MM.1S (cell line): Measurements from ENCODE around the gene CDH5.

ENCODE experiments used
- DNase-seq: peaks from one replicate; pipeline ENCODE4 v3.0.0-alpha.2; 2015
- H2AFZ ChIP-seq: fragments of 300-600 bp; sonication (generic); 2 replicates; pipeline ENCODE4 v1.6.0; 2016; ENCODE audit warnings: antibody characterized with exemption, low read length
- H3F3A ChIP-seq: fragments of 300-600 bp; sonication (generic); 2 replicates; pipeline ENCODE4 v1.6.1; 2016; ENCODE audit warnings: mild to moderate bottlenecking, antibody characterized with exemption, low read length, moderate library complexity, mixed read lengths; ENCODE audit not compliant: insufficient read depth
- H3K27ac ChIP-seq: fragments of 300-600 bp; sonication (generic); 2 replicates; pipeline ENCODE4 v1.5.1; 2016; ENCODE audit warnings: mild to moderate bottlenecking, low read length
- H3K27me3 ChIP-seq: fragments of 300-600 bp; sonication (generic); replicated peaks from 2 replicates; pipeline ENCODE4 v1.6.0; 2016; ENCODE audit warnings: low read length; ENCODE audit not compliant: insufficient read depth
- H3K36me3 ChIP-seq: fragments of 300-600 bp; sonication (generic); replicated peaks from 2 replicates; pipeline ENCODE4 v1.6.1; 2016; ENCODE audit warnings: mild to moderate bottlenecking, low read length, mixed read lengths; ENCODE audit not compliant: insufficient read depth
- H3K4me1 ChIP-seq: fragments of 300-600 bp; sonication (generic); 2 replicates; pipeline ENCODE4 v1.6.1; 2016; ENCODE audit warnings: low read length, mixed read lengths
- H3K4me2 ChIP-seq: fragments of 300-600 bp; sonication (generic); 2 replicates; pipeline ENCODE4 v1.6.0; 2016; ENCODE audit warnings: low read depth, low read length
- H3K4me3 ChIP-seq: fragments of 300-600 bp; sonication (generic); 2 replicates; pipeline ENCODE4 v1.5.1; 2016; ENCODE audit warnings: low read length, mixed read lengths
- H3K79me2 ChIP-seq: fragments of 300-600 bp; sonication (generic); 2 replicates; pipeline ENCODE4 v1.6.1; 2016; ENCODE audit warnings: mixed run types, low read length, mixed read lengths
- H3K9ac ChIP-seq: fragments of 300-600 bp; sonication (generic); 2 replicates; pipeline ENCODE4 v1.6.1; 2016; ENCODE audit warnings: low read length, mixed read lengths
- H3K9me2 ChIP-seq: fragments of 300-600 bp; sonication (generic); replicated peaks from 2 replicates; pipeline ENCODE4 v1.6.1; 2016; ENCODE audit warnings: mild to moderate bottlenecking, low read length, mixed read lengths; ENCODE audit not compliant: insufficient read depth
- H3K9me3 ChIP-seq: fragments of 300-600 bp; sonication (generic); replicated peaks from 2 replicates; pipeline ENCODE4 v1.6.1; 2016; ENCODE audit warnings: mild to moderate bottlenecking, low read length, mixed read lengths; ENCODE audit not compliant: insufficient read depth
- H4K20me1 ChIP-seq: fragments of 300-600 bp; sonication (generic); 2 replicates; pipeline ENCODE4 v1.6.1; 2016; ENCODE audit warnings: mild to moderate bottlenecking, low read length, moderate library complexity, mixed read lengths; ENCODE audit not compliant: insufficient read depth
- EZH2 ChIP-seq: fragments of 300-600 bp; sonication (generic); optimal IDR thresholded peaks from 2 replicates; pipeline ENCODE3; 2017; ENCODE audit warnings: low read depth, mild to moderate bottlenecking, antibody characterized with exemption, low read length, mixed read lengths
- EZH2phosphoT487 ChIP-seq: fragments of 300-600 bp; sonication (generic); IDR thresholded peaks from 2 replicates; pipeline ENCODE4 v1.6.1; 2018; ENCODE audit warnings: antibody characterized with exemption, low read length
- TF ChIP-seq, protein P1 (sequence below): fragments of 300-600 bp; sonication (generic); IDR thresholded peaks from 2 replicates; pipeline ENCODE4 v1.5.1; 2016; ENCODE audit warnings: antibody characterized with exemption, low read length, mixed read lengths

Gene CDH5, protein sequence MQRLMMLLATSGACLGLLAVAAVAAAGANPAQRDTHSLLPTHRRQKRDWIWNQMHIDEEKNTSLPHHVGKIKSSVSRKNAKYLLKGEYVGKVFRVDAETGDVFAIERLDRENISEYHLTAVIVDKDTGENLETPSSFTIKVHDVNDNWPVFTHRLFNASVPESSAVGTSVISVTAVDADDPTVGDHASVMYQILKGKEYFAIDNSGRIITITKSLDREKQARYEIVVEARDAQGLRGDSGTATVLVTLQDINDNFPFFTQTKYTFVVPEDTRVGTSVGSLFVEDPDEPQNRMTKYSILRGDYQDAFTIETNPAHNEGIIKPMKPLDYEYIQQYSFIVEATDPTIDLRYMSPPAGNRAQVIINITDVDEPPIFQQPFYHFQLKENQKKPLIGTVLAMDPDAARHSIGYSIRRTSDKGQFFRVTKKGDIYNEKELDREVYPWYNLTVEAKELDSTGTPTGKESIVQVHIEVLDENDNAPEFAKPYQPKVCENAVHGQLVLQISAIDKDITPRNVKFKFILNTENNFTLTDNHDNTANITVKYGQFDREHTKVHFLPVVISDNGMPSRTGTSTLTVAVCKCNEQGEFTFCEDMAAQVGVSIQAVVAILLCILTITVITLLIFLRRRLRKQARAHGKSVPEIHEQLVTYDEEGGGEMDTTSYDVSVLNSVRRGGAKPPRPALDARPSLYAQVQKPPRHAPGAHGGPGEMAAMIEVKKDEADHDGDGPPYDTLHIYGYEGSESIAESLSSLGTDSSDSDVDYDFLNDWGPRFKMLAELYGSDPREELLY

DNA sequence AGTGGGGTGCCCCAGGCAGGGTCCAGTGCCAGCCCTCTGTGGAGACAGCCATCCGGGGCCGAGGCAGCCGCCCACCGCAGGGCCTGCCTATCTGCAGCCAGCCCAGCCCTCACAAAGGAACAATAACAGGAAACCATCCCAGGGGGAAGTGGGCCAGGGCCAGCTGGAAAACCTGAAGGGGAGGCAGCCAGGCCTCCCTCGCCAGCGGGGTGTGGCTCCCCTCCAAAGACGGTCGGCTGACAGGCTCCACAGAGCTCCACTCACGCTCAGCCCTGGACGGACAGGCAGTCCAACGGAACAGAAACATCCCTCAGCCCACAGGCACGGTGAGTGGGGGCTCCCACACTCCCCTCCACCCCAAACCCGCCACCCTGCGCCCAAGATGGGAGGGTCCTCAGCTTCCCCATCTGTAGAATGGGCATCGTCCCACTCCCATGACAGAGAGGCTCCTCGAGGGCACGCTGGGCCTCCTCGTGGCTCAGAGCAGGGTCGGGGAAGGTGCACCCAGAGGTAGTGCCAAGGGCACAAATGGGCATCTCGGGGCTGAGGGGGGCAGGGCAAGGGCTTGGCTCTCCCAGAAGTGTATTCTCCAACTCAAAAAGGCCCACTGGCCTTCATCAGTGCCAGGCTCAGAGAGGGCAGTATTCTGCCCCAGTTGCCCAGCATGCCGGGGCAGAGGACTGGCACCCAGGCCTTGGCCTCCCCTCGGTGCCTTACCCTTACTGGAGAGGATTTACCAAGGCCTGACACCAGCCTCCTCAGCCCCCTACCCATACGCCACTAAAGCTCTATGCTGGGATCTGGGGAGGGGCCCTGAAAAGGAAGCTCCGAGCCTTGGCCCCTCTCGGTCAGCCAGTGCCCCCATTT, at the start of gene CDH5:
Gene CDH5, plus strand, starts transcription at position 259 of the 867 bp plus-strand sequence. CDS start 12,647 bp downstream, outside the sequence.
- H3K27ac ChIP-seq: no peak within 1 kb of the TSS
- no peaks in the 10 kb centered on the region for H3K36me3 ChIP-seq
- no peak within 1 kb of the TSS for H3K4me2 ChIP-seq
- H2AFZ ChIP-seq: no peak within 1 kb of the TSS
- H3K9me2 ChIP-seq: no peaks in the 10 kb centered on the region
- H3K4me3 ChIP-seq: no peak within 1 kb of the TSS
- no peaks in the 10 kb centered on the region for H3K79me2 ChIP-seq
- H3K9ac ChIP-seq: no peak within 1 kb of the TSS
- TF ChIP-seq EZH2 (no peak), EZH2phosphoT487 (no peak)
- TF ChIP-seq, protein P1, sequence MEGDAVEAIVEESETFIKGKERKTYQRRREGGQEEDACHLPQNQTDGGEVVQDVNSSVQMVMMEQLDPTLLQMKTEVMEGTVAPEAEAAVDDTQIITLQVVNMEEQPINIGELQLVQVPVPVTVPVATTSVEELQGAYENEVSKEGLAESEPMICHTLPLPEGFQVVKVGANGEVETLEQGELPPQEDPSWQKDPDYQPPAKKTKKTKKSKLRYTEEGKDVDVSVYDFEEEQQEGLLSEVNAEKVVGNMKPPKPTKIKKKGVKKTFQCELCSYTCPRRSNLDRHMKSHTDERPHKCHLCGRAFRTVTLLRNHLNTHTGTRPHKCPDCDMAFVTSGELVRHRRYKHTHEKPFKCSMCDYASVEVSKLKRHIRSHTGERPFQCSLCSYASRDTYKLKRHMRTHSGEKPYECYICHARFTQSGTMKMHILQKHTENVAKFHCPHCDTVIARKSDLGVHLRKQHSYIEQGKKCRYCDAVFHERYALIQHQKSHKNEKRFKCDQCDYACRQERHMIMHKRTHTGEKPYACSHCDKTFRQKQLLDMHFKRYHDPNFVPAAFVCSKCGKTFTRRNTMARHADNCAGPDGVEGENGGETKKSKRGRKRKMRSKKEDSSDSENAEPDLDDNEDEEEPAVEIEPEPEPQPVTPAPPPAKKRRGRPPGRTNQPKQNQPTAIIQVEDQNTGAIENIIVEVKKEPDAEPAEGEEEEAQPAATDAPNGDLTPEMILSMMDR: no peak
- H3K4me1 ChIP-seq: no peaks in the 10 kb centered on the region
- H3F3A ChIP-seq: no peaks in the 10 kb centered on the region
- H3K27me3 ChIP-seq: peaks cover 26% of the 10 kb centered on the region
- no peaks in the 10 kb centered on the region for H3K9me3 ChIP-seq
- H4K20me1 ChIP-seq: no peaks in the 10 kb centered on the region
- no peak for DNase-seq

DNA sequence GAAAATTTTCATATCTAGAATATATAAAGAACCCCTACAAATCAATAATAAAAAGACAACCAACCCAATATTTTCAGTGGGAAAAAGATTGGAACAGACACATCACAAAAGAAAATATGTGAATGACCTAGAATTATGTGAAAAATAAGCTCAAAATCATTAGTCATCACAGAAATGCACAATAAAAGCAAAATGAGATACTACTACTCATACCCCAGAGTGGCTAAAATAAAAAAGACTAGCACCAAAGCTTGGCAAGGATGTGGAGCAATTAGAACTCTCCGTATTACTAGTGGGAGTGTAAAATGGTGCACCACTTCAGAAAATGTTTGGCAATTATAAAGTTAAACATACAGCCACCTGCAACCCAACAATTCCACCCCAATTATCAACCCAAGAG, 48.0 kb upstream of the CDH5 start:
- Histone ChIP-seq H3K27me3 (no peaks in the 10 kb centered on the region), H3K9me3 (no peaks in the 10 kb centered on the region)

DNA sequence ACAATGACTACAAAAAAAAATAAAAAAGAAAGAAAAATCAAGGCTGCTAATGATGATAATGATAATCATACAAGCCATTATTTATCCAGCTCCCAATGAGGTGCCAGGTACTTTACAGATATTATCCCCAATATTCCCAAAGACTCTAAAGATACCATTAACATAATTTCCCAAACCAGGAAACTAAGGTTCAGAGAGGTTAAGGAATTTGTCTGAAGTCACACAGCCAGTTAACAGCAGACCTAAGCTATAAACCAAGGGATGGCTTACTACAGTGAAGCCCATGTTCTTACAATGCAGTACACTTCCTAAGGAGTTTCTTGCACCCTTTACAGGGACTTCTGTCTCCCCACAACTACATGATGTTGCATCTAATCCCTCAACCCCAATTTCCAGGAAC, 45.7 kb upstream of the CDH5 start:
- no peak overlapping the region for H2AFZ ChIP-seq
- H3K9me2 ChIP-seq: no peaks in the 10 kb centered on the region
- no peaks in the 10 kb centered on the region for H3F3A ChIP-seq
- no peaks in the 10 kb centered on the region for H3K4me1 ChIP-seq
- no peaks in the 10 kb centered on the region for H3K79me2 ChIP-seq
- no peak overlapping the region for H3K4me3 ChIP-seq
- no peak overlapping the region for H3K27ac ChIP-seq
- no peak overlapping the region for H3K9ac ChIP-seq
- no peaks in the 10 kb centered on the region for H4K20me1 ChIP-seq
- H3K9me3 ChIP-seq: no peaks in the 10 kb centered on the region
- no peak for DNase-seq
- no peaks in the 10 kb centered on the region for H3K36me3 ChIP-seq
- H3K4me2 ChIP-seq: no peak overlapping the region
- no peaks in the 10 kb centered on the region for H3K27me3 ChIP-seq
- TF ChIP-seq EZH2phosphoT487 (no peak), EZH2 (no peak)

More for the DNA sequence above, 48.0 kb upstream of the CDH5 start:
- H3K27ac ChIP-seq: no peak overlapping the region
- no peak overlapping the region for H3K4me2 ChIP-seq
- no peaks in the 10 kb centered on the region for H3K79me2 ChIP-seq
- H4K20me1 ChIP-seq: no peaks in the 10 kb centered on the region
- H2AFZ ChIP-seq: no peak overlapping the region
- H3K9ac ChIP-seq: no peak overlapping the region
- no peaks in the 10 kb centered on the region for H3F3A ChIP-seq
- TF ChIP-seq, protein P1: no peak
- TF ChIP-seq EZH2: no peak
- no peak for TF ChIP-seq EZH2phosphoT487
- no peak for DNase-seq
- H3K4me1 ChIP-seq: peaks cover 4% of the 10 kb centered on the region
- H3K9me2 ChIP-seq: no peaks in the 10 kb centered on the region
- H3K4me3 ChIP-seq: no peak overlapping the region
- no peaks in the 10 kb centered on the region for H3K36me3 ChIP-seq
